PC-3 (cell line): ENCODE data around the gene YAF2.

ENCODE experiments used
- EZH2 ChIP-seq: fragments of 300-600 bp; sonication (generic); IDR thresholded peaks from one replicate; pipeline ENCODE4 v1.6.1; 2017; ENCODE audit warnings: antibody characterized with exemption, mild to moderate bottlenecking, low read length; ENCODE audit not compliant: unreplicated experiment
- TF ChIP-seq, protein P1 (sequence below): fragments of 300-600 bp; sonication (generic); conservative IDR thresholded peaks from 2 replicates; pipeline ENCODE4 v1.5.1; 2017; ENCODE audit warnings: antibody characterized with exemption, low read depth, mild to moderate bottlenecking, low read length

DNA sequence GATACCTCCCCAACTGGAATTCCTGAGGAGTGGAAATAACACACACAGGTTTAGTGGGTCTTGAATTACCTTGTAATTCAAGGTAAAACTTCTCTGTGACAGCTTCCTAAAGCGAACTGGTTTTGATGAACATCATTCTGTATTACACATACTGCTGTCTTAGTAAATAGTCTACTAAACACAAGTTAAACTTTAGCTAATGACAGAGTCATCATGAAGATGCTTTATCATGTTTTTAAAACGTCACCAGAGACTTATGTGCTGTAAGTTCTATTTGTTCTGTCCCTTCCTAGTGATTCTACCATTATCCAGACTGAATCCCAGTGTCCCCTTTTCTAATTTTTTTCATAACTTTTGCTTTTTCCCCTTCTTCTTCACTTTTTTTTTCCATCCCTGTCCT lies 81.8 kb downstream of the YAF2 start:
- TF ChIP-seq, protein P1, sequence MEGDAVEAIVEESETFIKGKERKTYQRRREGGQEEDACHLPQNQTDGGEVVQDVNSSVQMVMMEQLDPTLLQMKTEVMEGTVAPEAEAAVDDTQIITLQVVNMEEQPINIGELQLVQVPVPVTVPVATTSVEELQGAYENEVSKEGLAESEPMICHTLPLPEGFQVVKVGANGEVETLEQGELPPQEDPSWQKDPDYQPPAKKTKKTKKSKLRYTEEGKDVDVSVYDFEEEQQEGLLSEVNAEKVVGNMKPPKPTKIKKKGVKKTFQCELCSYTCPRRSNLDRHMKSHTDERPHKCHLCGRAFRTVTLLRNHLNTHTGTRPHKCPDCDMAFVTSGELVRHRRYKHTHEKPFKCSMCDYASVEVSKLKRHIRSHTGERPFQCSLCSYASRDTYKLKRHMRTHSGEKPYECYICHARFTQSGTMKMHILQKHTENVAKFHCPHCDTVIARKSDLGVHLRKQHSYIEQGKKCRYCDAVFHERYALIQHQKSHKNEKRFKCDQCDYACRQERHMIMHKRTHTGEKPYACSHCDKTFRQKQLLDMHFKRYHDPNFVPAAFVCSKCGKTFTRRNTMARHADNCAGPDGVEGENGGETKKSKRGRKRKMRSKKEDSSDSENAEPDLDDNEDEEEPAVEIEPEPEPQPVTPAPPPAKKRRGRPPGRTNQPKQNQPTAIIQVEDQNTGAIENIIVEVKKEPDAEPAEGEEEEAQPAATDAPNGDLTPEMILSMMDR: no peak
- TF ChIP-seq EZH2: no peak
